Left renal cortex interstitium (tissue), 4 donors: ENCODE results near the gene PGGHG. TPM values are rescaled to one million over a fixed set of nuclear protein-coding genes. Genes with fewer than 3 reads are reported as not detected.
A peak's percentile ranks its signal among the peaks of the same experiment; 100 is the strongest.
"Not testable (repeated sequence)": the region's sequence is repeated elsewhere in the genome, so short reads cannot be mapped to it uniquely, and the experiment has no call there.

Experiments
- DNase-seq, 4 donors: peaks; one replicate each; pipeline ENCODE4 v3.0.0-alpha.2; 2013; ENCODE audit warnings: low read depth in 4 of 4, low spot score in 2 of 4, missing footprints in 1 of 4
- polyA plus RNA-seq, 4 donors: library from polyadenylated mRNA; unstranded; fragments of 120-200 nt; gene quantifications; one replicate each; pipeline ENCODE4 v1.2.1, GENCODE V29; 2013; ENCODE audit not compliant: insufficient read length in 4 of 4

PGGHG gene
- polyA plus RNA-seq, 4 donors = 11.1 to 25.5 (median 23.5) TPM

DNA sequence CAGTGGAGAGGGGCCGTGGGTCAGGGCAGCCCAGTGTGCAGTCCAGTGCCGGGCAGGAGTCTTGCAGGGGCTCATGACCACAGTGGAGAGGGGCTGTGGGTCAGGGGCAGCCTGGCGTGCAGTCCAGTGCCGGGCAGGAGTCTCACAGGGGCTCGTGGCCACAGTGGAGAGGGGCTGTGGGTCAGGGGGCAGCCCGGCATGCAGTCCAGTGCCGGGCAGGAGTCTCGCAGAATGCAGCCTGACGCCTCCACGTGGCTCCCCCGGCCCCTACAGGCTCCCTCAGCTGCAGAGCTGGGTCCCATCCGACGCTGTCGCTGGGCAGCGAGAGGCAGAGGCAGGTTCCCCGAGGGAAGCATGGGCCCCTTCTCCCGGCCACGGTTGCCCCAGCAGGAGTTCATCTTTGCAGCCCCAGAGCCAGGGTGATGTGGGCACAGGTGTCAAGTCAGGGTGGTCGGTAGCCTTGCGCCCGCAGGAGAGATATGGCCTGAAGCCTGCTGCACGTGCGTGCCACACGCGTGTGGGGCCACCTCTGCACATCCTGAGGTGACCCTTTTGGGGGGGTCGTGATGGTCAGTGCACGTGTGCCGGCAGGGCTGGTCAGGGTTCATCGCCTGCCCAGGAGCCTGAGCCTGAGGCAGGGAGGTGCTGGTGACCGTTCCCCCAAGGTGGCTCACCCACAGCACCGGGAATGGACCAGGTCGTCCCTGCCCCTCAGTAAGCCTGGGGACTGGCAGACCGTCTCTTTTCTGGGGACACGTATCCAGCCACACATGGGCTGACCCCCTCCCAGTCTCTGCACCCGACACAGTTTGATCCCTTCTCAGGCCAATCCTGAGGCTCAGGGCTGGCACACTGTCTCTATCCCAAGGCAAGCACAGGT lies 7.5 kb downstream of the PGGHG start:
- DNase-seq = no peak

DNA sequence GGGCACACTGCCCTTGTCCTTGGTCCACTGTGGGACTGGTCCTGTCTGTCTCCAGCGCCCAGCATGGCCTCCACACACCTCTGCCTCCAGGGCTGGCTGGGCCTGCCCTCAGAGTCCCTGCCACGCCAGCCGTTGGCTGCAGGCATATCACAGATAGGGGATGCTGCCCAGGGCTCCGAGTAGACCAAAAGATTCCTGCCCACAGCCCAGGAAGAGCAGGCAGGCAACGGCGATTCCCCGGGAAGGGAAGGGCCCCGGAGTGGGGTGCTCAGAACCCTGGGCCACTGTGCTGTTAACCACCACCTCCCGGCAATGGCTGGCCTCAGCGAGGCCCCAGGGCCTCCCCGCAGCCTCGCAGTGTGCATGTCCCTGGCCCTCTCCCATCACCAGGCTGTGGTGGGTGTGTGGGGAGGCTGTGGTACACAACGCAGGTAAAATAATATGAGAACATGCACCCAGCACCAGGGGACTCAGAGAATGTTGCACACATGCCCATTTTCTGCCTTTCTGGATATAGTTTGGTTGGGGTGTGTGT lies 8.2 kb downstream of the PGGHG start:
- no peak for DNase-seq

- DNase-seq = no peak
These were observed 8.9 kb downstream of the PGGHG start for GRCh38 chr11:297586-298405.

- DNase-seq = no peak
These were observed 9.6 kb downstream of the PGGHG start for GRCh38 chr11:298406-299065.

- no peak for DNase-seq
These were observed 10.4 kb downstream of the PGGHG start, which contains the start of gene IFITM5 for GRCh38 chr11:299081-299891. IFITM5 (minus strand) TSS chr11:299526; CDS start chr11:299490, 36 bp downstream.

DNA sequence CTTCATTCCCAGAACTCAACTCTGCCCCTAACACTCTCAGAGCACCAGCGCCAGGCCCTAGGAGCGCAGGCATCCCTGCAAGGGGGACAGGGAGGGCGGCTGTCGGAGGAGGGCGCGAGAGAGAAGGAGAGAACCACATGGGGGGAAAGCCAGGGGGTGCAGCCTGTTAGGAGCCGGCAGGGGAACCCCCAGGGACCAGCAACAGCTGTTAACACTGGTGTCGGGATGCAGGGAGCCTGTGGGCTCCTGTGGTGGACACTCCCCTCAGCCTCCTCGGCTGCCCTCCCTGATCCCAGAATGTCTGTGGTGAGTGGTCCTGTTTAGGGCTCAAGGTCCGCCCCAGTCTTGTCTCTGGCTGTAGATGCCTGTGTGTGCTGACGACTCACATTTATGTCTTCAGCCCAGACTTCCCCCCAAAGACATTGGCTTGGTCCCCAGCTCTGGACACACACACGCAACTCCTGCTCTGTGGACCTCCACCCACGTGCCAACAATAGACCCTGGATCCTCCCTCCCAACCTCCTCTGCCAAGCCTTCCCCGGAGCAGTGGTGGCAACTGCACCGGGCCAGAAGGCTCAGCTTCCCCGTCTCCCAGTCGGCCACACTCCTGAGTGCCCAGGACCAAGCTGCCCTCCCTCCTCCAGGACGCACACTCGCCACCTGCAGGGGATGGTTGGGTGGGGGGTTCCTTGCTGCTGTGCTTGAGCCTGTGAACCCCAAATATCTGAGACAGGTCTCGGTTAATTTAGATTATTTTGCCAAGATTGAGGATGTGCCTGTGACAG lies 11.2 kb downstream of the PGGHG start:
- DNase-seq = no peak

DNA sequence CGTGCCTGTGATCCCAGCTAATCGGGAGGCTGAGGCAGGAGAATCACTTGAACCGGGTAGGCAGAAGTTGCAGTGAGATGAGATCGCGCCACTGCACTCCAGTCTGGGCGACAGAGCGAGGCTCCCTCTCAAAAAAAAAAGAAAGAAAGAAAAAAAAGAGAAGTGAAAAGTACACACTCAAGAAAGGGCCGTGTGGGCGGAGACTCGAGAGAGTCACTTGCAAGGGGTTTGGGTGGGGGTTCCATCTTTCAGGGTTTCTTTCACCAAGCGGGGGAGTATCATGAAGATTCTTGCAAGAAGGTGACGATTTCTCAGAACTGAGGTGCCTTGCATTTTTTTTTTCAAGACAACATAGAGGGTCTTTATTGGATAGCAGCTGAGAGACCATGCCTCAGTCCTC lies 14.4 kb downstream of the PGGHG start:
- DNase-seq = no peak

- no peak for DNase-seq
These were observed 15.2 kb downstream of the PGGHG start for GRCh38 chr11:304061-304506.

DNA sequence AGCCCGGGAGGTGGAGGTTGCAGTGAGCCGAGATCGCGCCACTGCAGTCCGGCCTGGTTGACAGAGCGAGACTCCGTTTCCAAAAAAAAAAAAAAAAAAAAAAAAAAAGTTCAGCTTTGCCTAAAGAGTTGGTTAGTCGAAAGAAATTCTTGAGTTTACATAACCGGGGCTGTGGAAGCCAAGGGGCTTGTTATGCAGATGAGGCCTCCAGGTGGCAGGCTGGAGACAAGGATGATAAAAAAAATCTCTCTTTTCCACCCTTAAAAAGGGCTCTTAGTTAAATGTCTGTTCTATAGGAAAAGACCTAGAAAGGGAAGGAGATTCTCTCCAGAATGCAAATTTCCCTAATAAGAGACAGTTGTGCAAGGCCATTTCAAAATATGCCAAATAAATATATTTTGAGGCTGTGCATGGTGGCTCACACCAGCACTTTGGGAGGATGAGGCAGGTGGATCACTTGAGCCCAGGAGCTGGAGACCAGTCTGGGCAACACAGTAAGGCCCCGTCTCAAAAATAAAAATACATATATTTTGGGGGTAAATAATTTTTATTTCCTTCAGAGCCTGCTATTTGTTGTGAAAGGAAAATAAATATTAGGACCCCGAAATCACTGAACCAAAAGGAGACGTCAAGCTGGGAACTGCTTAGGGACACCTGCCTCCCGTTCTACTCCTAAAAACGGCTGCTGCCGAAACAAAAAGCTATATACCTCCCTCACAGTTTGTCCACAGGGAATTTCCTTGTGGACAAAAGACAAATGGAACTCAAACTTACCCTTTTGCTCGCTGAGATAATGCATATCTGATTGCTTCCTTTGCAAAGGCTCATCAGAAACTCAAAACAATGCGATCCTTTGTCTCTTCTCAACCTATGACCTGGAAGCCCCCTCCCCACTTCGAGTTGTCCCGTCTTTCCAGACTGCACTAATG lies 16.3 kb downstream of the PGGHG start:
- peak in 1 of 4 donors; percentile 68 for DNase-seq

DNA sequence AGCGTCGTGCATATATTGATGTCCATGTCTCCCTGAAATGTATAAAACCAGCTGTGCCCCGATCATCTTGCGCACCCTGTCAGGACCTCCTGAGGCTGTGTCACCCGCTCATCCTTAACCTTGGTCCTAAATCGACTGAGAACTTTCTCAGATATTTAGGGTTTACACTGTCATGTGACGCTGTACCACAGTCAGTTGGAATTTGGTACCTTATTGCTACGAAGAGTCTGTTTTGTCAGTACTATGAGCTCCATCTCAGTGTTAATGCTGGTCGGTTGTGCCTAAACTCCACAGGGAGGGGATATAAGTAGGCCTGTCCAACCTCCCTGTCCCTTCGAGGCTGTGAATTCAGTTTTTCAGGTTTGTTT lies 16.9 kb downstream of the PGGHG start:
- DNase-seq = no peak

DNA sequence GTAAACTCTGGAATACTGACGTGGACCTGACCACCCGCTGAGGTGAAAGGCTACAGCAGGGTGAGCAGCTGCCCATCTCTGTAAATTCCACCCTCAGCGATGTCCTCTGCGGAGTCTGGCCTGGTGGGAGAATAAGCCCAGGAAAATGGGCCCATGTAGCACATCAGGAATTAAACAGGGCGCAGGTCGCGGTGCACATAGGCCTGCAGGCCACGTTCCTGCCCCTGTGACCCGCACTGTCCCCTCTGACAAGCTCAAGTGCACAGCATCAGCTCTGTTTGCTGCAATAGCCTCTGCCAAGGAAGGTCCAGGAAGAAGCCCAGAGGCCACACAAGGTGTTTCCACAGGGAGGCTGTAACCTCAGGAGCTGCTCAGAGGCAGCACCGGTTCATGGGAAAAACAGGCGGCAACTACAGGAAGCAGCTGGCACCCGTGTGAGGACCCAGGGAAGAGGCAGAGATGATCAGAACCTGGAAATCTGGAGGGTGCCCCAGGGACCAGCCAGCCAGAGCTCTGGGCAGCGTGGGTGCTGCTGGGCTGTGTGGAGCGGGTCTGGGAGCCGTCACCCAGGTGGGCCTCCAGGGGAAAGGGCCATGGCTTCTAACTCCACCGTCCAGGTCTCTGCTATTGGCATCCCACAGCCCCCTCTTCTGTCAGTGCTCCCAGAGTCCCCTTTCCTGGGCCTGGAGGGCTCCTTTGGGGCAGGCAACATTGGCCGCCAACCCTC lies 17.9 kb downstream of the PGGHG start:
- no peak for DNase-seq

DNA sequence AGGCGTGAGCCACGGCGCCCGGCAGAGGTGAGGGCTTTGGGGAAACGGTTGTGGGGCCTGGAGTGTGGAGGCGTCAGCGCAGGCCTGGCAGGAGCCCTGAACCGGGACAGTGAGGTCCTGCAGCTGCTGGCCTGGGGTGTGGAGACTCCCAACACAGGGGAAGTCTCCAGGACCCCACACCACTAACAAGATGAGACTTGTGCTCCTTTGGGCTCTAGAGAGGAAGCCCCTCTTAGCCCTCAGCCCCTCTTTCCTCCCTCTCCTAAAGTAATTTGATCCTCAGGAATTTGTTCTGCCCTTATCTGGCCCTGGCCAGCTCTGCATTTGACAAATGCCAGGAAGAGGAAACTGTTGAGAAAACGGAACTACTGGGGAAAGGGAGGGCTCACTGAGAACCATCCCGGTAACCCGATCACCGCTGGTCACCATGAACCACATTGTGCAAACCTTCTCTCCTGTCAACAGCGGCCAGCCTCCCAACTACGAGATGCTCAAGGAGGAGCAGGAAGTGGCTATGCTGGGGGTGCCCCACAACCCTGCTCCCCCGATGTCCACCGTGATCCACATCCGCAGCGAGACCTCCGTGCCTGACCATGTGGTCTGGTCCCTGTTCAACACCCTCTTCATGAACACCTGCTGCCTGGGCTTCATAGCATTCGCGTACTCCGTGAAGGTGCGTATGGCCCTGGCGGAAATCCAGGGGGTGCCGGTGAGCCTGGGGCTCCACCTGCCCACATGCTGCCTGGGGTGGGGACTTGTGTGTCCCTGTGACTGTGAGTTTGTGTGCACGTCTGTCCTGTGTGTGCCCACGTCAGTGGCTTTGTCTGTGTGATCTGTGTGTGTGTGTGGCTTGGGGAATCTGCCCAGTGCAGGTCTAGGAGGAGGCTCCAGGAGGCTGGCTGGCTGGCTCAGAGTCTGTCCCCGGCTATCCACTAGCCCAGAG lies 19.1 kb downstream of the PGGHG start, which contains the start of gene IFITM2:
IFITM2 (plus strand) TSS at position 51 of the 943 bp plus-strand sequence; CDS start at position 428, 377 bp downstream.
- peak in 3 of 4 donors; percentile 65 to 85 (median 72) for DNase-seq

- not testable (repeated sequence) for DNase-seq
These were observed 20.1 kb downstream of the PGGHG start for GRCh38 chr11:308740-309665.

- DNase-seq = not testable (repeated sequence)
These were observed 21.1 kb downstream of the PGGHG start for GRCh38 chr11:309979-310572.
